RWPE2 (cell line): ENCODE data around the gene SERPINA9.
A peak's percentile ranks its signal among the peaks of the same experiment; 100 is the strongest.

Experiments
- ATAC-seq: fragments of 200-7000 bp; cut with Tn5 transposase; 3 replicates; pipeline ENCODE4 v1.9.1; 2021; ENCODE audit warnings: low read depth
- DNase-seq: peaks from one replicate; pipeline ENCODE4 v3.0.0-alpha.2; 2020; ENCODE audit warnings: low spot score
- H3K27ac ChIP-seq: fragments of 450-650 bp; 2 replicates; pipeline ENCODE4 v1.5.1; 2017; ENCODE audit warnings: mild to moderate bottlenecking; ENCODE audit not compliant: poor library complexity, severe bottlenecking
- H3K27me3 ChIP-seq: fragments of 250-450 bp; sonication (Bioruptor Pico); 2 replicates; pipeline ENCODE4 v1.5.1; 2021; ENCODE audit warnings: mild to moderate bottlenecking, moderate library complexity; ENCODE audit not compliant: insufficient read depth, poor library complexity, severe bottlenecking
- H3K36me3 ChIP-seq: fragments of 250-450 bp; sonication (Bioruptor Pico); 2 replicates; pipeline ENCODE4 v1.5.1; 2020; ENCODE audit warnings: low read depth, mild to moderate bottlenecking, moderate library complexity
- H3K4me1 ChIP-seq: fragments of 250-450 bp; sonication (Bioruptor Pico); 2 replicates; pipeline ENCODE4 v1.5.1; 2021; ENCODE audit warnings: mild to moderate bottlenecking, moderate library complexity; ENCODE audit not compliant: insufficient read depth, poor library complexity, severe bottlenecking
- H3K4me3 ChIP-seq: fragments of 250-450 bp; sonication (Bioruptor Pico); 2 replicates; pipeline ENCODE4 v1.5.1; 2021; ENCODE audit warnings: mild to moderate bottlenecking, moderate library complexity; ENCODE audit not compliant: severe bottlenecking
- H3K9me3 ChIP-seq: fragments of 250-450 bp; sonication (Bioruptor Pico); 2 replicates; pipeline ENCODE4 v1.5.1; 2021; ENCODE audit warnings: mild to moderate bottlenecking, moderate library complexity; ENCODE audit not compliant: severe bottlenecking
- CTCF ChIP-seq: fragments of 450-650 bp; IDR thresholded peaks from one replicate; pipeline ENCODE4 v1.5.1; 2017; ENCODE audit warnings: mild to moderate bottlenecking, moderate library complexity; ENCODE audit not compliant: poor library complexity, severe bottlenecking

The SERPINA9 gene

DNA sequence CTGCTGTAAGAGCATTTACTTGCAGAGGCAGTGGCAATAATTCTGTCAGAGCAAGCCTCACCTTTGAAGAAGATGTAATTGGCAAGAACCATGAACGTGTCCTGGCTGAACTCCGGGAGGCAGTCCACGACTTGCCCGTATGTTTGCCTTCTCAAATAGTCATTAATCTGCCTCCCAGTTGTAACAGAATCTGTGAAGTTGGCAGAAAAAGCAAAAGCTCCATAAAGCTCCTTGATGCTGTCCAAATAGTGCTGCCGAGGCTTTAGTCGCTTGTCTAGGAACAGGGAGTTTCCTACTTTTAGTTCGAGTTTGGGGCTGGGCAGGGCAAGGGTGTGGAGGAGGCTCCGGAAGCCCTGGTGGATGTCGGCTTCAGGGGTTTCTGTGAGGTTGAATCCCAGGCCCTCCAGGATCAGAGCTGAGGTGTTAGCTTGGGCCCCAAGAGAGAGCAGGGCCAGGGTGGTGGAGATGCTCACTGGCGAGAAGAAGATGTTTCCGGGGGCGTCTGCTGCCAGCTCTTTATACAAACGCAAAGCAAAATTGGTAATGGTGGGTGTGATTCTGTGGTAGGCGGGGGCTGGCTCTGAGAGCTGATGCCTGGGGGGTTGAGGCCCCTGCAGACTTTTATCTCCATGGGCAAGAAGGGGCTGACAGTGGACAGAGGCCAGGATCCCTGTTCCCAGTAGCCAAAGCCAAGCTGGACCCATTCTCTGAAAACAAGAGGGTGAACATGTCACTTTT is 27.8 kb downstream of the SERPINA9 start:
- Histone ChIP-seq H3K27ac (no peak overlapping the region), H3K4me3 (no peak overlapping the region), H3K4me1 (peaks cover 7% of the 10 kb centered on the region), H3K9me3 (no peaks in the 10 kb centered on the region), H3K27me3 (peaks cover 5% of the 10 kb centered on the region), H3K36me3 (no peaks in the 10 kb centered on the region)
- peak; percentile 66 for ATAC-seq
- no peak for TF ChIP-seq CTCF
- no peak for DNase-seq

DNA sequence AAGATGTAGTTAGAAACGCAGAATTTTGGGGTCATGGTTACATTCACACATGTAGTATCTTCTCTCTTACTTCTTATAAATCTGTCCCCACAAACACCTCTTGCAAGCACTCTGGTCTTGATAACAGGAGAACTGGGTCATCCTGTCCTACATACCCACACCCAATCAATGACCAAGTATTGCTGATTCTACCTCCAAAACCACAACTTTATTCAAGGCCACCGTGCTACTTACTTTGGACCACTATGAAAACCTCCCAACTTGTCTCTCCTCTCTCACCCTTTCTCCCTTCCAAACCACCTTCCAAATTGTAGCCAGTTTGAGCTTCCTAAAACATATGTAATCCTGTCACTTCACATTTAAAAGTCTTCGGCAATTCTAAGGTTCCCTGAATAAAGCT is 28.8 kb downstream of the SERPINA9 start:
- DNase-seq, result no peak
- Histone ChIP-seq H3K27me3 (peaks cover under 1% of the 10 kb centered on the region), H3K4me3 (no peak overlapping the region), H3K9me3 (no peaks in the 10 kb centered on the region), H3K36me3 (no peaks in the 10 kb centered on the region), H3K27ac (no peak overlapping the region), H3K4me1 (peaks cover 7% of the 10 kb centered on the region)
- no peak for TF ChIP-seq CTCF
- ATAC-seq, result no peak

DNA sequence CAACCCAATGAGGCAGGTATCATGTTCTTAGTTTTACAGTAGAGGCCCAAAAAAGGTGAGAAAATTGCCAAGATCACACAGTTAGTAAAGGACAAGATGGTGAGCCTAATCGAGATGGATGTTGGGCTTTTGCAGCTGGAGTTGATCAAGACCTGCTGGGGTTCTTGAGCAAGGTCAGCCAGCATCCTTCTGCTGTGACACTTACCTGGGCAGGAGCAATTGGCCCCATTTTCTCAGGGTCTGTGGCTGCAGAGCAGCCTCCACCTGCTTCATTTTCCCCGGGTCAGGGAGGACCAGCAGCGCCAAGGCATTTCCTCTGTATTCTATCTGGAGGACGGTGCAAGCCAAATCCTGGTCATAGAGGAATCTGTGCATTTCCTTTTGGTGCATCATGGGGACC is 29.9 kb downstream of the SERPINA9 start:
- H3K4me3 ChIP-seq, result no peak overlapping the region
- no peak for DNase-seq
- no peak for ATAC-seq
- no peaks in the 10 kb centered on the region for H3K9me3 ChIP-seq
- TF ChIP-seq CTCF, result no peak
- H3K36me3 ChIP-seq, result no peaks in the 10 kb centered on the region
- peaks cover 7% of the 10 kb centered on the region for H3K4me1 ChIP-seq
- no peak overlapping the region for H3K27ac ChIP-seq
- no peaks in the 10 kb centered on the region for H3K27me3 ChIP-seq

DNA sequence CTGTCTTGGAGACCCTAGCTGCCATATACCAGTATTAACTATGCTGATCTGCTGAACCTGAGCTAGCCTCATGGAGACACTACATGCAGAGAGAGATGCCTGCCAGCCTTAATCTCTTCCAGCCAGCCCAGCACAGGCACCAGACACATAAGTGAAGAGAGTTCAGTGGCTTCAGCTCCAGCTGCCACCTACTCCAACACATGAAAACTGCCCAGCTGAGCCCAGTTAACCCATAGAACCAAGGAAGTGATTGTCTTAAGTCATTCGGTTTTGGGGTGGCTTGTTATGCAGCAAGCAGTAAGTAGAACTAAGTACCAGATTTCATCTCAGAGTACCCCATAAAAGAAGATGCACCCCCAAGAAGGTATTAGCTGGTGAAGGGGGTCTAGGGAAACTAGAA is 31.0 kb downstream of the SERPINA9 start:
- ATAC-seq (no peak), DNase-seq (no peak)
- Histone ChIP-seq H3K4me1 (peaks cover 7% of the 10 kb centered on the region), H3K4me3 (no peak overlapping the region), H3K36me3 (no peaks in the 10 kb centered on the region), H3K27me3 (no peaks in the 10 kb centered on the region), H3K27ac (no peak overlapping the region), H3K9me3 (no peaks in the 10 kb centered on the region)
- no peak for TF ChIP-seq CTCF

- no peaks in the 10 kb centered on the region for H3K9me3 ChIP-seq
- no peak for TF ChIP-seq CTCF
- H3K4me3 ChIP-seq, result no peak overlapping the region
- DNase-seq (no peak), ATAC-seq (no peak)
- H3K27ac ChIP-seq, result no peak overlapping the region
- H3K36me3 ChIP-seq, result no peaks in the 10 kb centered on the region
- H3K27me3 ChIP-seq, result no peaks in the 10 kb centered on the region
- no peaks in the 10 kb centered on the region for H3K4me1 ChIP-seq
Observed at GRCh38 chr14:94441531-94442205, 34.3 kb downstream of the SERPINA9 start.
